HG03135 (cell line): ENCODE data around the gene KIRREL2.
"Not testable (repeated sequence)": the region's sequence is repeated elsewhere in the genome, so short reads cannot be mapped to it uniquely, and the experiment has no call there.

Experiments used
- ATAC-seq: cut with Tn5 transposase; IDR thresholded peaks from one replicate; pipeline ENCODE4 v1.9.1; 2021; ENCODE audit warnings: mild to moderate bottlenecking, moderate library complexity; ENCODE audit not compliant: unreplicated experiment

KIRREL2 gene

GRCh38 chr19:35856546-35857149 lies at the start of gene KIRREL2:
Gene KIRREL2, plus strand, starts transcription at chr19:35856911. Its CDS starts 209 bp downstream, at chr19:35857120.
- ATAC-seq, result no peak

DNA sequence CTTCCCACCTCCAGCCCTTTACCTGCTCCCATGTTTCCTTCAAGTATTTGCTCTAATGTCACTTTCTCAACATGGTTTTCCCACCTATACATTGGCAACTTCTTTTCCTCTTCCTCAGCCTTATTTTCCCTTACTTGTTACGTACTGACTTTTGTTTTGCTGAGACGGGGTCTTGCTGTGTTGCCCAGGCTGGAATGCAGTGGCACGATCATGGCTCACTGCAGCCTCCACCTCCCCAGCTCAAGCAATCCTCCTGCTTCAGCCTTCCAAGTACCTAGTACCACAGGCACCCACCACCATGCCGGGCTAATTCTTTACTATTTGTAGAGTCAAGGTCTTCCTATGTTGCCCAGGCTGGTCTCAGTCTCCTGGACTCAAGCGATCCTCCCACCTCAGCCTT lies 49.1 kb upstream of the KIRREL2 start:
- ATAC-seq, result no peak

DNA sequence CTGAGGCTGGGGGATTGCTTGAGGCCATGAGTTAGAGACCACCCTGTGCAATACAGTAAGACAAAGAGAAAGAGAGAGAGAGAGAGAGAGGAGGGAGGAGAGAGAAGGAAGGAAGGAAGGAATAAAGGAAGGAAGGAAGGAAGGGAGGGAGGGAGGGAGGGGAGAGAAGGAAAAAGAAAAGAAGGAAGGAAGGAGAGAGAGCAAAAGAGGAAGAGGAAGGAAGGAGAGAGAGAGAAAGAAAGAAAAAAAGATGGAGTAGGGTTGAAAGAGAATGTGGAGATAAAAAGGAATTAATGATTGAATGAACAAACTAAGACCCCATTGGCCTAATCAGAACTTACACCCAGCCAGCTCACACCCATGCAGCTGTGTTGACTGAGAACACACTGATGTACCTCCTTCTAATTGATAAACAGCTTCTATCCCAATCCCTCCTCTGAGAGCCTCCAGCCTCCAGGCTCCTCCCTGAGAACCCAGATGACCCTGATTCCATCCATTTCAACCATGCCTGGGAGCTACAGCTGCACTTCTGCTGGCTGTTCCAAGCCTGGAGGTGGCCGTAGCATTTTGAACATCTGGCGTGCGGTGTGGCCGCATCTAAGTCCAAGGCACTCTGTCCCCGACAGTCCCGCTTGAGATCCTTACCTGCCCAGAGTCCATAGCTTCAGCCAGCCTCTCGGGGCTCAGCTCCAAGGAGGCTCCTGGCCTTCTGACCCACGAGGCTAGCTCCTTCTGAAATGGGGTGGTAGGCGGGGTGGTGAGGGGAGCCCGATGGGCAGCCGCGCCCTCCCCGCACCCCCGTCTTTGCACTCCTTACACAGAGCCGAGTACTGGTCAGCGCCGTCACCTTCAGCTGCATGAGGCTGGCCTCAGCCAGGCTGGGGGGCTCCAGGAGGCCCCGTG lies 45.1 kb upstream of the KIRREL2 start:
- no peak for ATAC-seq

DNA sequence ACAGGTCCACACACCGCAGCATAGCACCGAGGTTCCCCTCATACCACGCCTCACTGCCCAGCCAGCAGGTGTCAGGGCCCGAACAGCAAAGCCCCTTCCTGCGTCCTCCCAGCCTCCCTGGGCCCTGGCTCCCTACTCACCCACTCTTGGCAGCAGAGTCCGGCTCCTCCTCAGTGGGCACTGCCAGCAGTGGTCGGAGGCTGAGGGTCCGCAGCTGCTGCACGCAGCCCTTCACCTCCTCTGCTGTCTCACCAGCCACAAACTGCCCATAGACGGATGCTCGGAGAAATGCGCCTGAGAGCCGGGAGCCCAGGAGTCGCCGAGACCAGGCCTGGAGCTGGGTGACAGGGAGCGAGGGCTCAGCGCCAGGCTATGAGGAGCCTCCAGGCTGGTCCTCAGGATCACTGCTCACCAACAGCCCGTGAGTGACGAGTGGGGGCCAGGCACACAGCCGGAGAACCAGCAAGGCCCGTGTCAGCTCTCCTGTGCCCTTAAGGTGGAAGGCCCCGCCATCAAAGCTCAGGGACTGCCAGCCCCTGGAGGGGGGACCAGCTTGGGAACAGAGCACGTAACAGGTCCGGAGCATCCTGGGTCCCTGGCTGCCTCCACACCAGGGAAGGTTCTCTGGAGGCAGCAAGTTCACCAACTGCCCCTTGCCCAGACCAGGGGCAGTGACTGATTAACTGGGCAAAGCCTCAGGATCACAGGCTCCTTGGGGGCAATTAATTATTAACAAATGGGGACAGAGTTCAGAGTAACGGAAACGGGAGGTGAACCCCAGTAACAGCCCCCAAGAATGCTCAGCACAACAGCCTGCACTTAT lies 44.3 kb upstream of the KIRREL2 start, which contains the start of gene PRODH2:
Gene PRODH2 (minus strand): TSS at position 626 of the 823 bp plus-strand sequence. CDS start 40 bp downstream, at position 586.
- ATAC-seq, result no peak

- ATAC-seq, result no peak
These were observed 43.4 kb upstream of the KIRREL2 start for GRCh38 chr19:35813043-35813890.

GRCh38 chr19:35816262-35816661 lies 40.4 kb upstream of the KIRREL2 start:
- ATAC-seq, result no peak

GRCh38 chr19:35816846-35817245 lies 39.9 kb upstream of the KIRREL2 start:
- no peak for ATAC-seq

- no peak for ATAC-seq
These were observed 38.3 kb upstream of the KIRREL2 start for GRCh38 chr19:35818445-35818844.

- no peak for ATAC-seq
These were observed 34.1 kb upstream of the KIRREL2 start for GRCh38 chr19:35822579-35822978.

DNA sequence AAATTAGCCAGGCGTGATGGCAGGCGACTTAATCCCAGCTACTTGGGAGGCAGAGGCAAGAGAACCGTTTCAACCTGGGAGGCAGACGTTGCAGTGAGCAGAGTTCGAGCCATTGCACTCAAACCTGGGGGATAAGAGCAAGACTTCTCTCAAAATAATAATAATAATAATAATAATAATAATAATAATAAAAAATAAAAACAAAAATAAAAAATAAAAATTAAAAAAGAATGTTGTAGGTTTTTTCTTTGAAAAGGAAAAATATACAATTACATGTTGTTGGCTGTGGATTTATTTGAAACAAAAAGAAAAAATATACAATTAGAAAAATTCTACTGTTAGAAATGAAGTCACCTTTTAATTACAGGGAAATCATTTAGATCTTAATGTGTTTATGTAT lies 32.6 kb upstream of the KIRREL2 start:
- ATAC-seq, result no peak

DNA sequence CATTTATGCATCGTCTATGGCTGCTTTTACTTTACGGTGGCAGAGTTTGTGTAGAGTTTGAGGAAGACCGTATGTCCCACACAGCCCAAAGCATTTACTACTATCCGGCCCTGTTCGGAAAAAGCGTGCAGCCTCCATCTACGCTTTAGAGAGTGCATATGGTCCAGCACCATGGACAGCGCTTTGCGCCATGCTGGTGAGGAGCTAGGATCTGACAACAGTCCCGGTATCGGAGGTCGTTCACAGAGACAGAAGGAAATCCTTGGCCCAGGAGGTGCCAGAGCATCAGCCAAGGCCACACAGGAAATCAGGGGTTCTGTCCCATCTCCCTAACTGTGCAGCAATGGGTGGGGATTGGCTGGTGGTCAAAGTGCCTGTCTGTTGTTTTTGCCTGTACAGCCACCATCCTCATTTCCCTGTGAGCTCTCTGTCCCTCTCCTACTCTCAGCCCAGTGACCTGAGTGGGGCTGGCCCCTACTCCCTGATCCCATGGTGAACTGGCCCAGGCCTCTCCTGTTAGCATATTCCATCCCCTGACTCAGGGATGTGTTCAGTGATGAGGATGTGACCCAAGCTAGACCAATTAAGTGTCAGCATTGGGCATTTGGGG lies 27.9 kb upstream of the KIRREL2 start:
- ATAC-seq, result no peak

GRCh38 chr19:35830986-35831385 lies 25.7 kb upstream of the KIRREL2 start:
- no peak for ATAC-seq

- ATAC-seq, result no peak
These were observed 24.7 kb upstream of the KIRREL2 start for GRCh38 chr19:35832054-35832453.

- ATAC-seq, result no peak
These were observed 22.7 kb upstream of the KIRREL2 start for GRCh38 chr19:35833972-35834371.

DNA sequence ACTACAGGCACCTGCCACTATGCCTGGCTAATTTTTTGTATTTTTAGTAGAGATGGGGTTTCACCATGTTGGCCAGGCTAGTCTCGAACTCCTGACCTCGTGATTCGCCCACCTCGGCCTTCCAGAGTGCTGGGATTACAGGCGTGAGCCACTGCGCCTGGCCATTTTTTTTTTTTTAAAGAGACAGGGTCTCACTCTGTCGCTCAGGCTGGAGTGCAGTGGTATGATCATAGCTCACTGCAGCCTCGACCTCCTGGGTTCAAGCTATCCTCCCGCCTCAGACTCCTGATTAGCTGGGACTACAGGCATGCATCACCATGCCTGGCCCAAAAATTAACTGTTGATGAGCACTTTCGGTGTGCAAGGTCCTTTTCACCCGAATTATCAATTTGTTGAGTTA lies 20.6 kb upstream of the KIRREL2 start:
- ATAC-seq, result not testable (repeated sequence)

GRCh38 chr19:35841961-35842595 lies 14.6 kb upstream of the KIRREL2 start:
- ATAC-seq, result no peak

GRCh38 chr19:35842666-35843272 lies 13.9 kb upstream of the KIRREL2 start:
- no peak for ATAC-seq

DNA sequence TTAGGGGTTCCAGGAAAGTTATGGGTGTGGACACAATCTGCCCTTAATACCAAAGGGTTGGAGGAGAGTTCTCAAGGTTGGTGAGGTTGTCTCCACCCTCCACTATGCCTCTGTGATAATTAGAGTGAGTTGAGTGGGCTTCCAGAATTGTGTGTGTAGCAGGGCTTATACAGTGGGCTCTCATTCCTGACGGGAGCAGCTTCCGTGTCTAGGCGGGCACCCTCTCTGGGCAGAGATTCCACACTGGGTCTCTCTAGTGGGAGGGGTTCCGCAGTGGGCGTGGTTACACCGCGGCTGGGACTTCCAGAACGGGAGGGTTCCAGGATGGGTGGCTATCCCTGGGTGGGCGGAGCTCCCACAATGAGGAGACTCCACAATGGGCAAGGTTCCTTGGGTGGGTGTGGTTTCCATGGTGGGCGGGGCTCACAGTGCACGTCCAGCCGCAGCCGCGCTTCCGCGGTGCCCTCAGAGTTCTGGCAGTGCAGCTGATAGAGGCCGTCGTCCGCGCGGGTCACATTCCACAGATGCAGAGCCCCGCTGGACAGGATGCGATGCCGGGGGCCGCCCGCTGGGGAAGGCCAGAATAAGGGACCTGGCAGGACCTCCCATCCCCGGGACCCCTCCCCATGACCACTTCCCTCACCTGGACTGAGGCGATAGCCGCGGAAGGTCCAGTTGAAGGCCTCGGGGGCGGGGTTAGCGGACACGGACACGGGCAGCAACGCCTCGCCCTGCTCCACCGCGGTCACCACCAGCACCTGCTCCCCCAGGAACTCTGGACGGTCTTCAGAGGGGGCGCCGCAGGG lies 12.8 kb upstream of the KIRREL2 start:
- ATAC-seq, result no peak
